Measurements from ENCODE around the gene PCSK2.

PCSK2 gene

GRCh38 chr20:17339000-17339399 lies 112.2 kb downstream of the PCSK2 start:
- no peak for DNase-seq (ENCODE audit: low read depth in 2 of 2)

GRCh38 chr20:17343091-17343490 lies 116.3 kb downstream of the PCSK2 start:
- no peak for DNase-seq (ENCODE audit: low read depth in 2 of 2)

GRCh38 chr20:17343656-17344452 lies 117.0 kb downstream of the PCSK2 start:
- DNase-seq (ENCODE audit: low read depth in 2 of 2) = no peak

DNA sequence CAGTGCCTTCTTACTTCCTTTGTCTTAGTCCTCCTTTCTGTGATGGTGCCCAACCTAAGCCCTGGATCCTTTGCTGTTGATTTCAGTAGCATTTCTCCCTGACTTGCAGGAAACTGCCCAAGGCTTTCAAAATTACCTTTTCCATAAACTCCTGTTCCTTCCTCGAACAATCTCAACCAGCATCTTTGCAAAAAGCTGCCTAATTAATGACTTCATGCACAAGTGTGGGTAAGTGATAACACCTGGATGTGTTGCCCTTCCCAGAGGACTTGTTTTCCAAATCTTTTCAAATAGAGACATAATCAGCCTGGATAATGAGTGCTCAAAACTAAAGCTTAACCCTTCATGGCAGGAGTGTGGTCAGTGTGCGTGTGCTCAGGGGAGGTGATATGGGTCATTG lies 118.0 kb downstream of the PCSK2 start:
- no peak for DNase-seq (ENCODE audit: low read depth in 2 of 2)

DNA sequence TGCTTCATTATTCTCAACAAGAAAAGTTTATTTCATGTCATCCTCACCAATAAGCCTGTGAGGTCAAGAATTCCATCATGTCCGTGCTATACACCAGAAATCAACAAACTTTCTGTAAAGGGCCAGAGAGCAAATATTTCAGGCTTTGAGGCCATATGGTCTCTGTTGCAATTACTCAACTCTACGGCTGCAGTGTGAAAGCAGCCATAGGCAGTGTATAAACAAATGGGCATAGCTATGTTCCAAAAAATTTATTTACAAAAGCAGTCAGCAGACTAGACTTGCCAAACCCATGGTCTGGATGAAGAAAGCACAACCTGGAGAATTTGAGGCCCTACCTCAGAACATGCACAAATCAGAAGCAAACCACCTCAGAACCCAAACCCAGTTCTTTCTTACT lies 118.5 kb downstream of the PCSK2 start:
- DNase-seq (ENCODE audit: low read depth in 2 of 2) = no peak

GRCh38 chr20:17350321-17350720 lies 123.5 kb downstream of the PCSK2 start:
- no peak for DNase-seq (ENCODE audit: low read depth in 2 of 2)

DNA sequence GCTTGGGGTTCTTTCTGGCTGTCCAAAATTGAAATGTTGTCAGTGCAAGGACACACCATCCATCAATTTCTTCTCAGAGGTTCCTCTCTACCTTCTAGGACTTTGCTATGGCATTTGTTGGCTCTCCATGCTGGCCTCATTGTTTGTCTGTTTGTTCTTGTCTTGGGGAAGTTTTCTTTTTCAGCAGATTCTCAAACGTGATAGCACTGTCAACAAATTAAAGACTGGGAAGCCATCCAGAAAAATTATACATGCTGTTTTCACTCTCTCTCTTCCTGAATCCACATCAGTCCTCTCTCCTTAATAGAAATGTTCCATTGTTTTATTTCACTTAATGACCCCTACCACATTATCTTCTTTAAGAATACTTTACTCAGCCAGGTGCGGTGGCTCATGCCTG lies 130.4 kb downstream of the PCSK2 start:
- DNase-seq (ENCODE audit: low read depth in 2 of 2) = no peak

DNA sequence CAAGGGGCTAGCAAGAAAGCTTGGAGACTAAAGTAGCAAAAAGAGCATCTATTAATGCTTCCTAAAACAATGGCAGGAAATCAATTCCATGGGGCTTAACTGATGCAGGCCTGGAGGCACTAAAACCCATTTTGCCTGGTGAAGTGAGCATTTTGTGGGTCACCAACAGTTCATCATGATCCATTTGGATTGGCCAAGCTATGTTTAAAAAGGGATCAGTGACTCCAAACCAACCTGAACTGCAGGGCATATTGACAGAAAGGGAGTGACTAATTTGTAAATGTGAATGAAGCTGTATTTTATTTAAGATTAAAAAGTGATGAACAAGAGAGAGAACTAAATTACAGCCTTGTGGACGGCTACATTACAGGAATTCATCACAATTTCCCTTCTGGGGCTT lies 132.0 kb downstream of the PCSK2 start:
- no peak for DNase-seq (ENCODE audit: low read depth in 2 of 2)

GRCh38 chr20:17364681-17365080 lies 137.8 kb downstream of the PCSK2 start:
- DNase-seq (ENCODE audit: low read depth in 2 of 2) = no peak

DNA sequence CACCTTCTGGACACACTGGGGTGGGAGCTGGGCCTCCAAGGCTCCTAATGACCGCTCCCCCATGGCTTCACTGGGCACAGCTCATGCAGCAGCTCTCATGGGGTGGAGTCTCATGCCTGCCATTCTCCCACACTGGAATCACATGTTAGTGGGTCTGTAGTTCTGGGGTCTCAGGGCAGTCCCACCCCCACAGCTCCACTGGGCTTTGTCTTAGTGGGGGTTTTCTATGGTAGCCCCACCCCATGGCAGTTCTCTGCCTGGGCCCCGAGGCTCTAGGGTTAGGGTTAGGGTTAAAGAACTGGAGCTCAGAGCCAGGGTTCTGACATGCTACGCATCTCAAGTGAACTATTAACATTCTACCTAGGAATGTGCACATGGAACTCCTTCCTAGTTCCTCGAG lies 139.0 kb downstream of the PCSK2 start:
- no peak for DNase-seq (ENCODE audit: low read depth in 2 of 2)

DNA sequence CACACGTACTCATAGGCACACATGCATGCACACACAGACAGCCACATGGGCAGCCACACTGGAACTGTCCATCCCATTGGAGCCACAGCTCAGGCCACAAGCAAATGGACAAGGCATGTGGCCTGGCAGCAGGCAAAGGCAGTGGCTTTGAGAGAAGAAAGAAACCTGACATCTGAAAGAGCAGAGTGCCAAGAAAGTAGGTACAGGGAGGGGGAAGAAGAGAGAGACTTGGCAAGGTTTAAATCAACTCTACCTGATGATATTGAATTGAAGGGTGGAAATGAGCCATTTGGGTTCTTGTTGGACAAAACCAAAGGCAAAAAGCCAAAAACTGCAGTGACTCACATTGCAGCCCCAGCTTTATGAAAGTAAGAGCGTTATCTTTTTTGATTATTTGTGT lies 142.7 kb downstream of the PCSK2 start:
- no peak for DNase-seq (ENCODE audit: low read depth in 2 of 2)

DNA sequence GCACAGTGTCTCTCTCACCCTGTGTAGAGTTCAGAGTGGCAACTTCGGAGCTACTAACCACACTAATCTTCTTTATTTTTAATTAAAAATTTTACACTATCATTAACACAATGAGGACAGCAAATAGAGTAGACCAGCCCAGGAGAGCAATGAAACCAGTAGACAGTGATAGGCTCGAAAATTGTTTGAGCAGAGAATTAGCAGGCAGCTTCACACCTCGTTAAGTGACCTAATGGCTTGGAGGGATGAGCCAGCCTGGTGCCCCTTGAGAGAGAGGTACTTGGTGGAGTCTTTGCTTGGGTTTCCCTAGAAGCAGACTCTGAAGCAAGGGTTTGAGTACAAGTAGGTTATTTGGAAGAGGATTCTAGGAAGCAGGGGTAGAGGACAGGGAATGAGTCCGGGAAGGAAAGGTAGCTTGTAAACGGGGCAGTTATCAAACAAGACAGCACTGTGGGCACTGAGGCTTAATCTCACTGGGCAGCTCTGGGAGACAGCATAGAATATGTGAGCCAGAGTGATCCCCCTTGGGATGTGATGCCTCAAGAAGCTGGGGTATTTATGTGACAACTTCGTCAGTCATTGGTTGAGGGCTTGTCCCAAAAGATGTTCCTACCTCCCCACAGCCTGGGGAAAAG lies 146.1 kb downstream of the PCSK2 start:
- no peak for DNase-seq (ENCODE audit: low read depth in 2 of 2)

GRCh38 chr20:17374086-17374485 lies 147.2 kb downstream of the PCSK2 start:
- no peak for DNase-seq (ENCODE audit: low read depth in 2 of 2)

GRCh38 chr20:17376031-17376430 lies 149.2 kb downstream of the PCSK2 start:
- no peak for DNase-seq (ENCODE audit: low read depth in 2 of 2)

DNA sequence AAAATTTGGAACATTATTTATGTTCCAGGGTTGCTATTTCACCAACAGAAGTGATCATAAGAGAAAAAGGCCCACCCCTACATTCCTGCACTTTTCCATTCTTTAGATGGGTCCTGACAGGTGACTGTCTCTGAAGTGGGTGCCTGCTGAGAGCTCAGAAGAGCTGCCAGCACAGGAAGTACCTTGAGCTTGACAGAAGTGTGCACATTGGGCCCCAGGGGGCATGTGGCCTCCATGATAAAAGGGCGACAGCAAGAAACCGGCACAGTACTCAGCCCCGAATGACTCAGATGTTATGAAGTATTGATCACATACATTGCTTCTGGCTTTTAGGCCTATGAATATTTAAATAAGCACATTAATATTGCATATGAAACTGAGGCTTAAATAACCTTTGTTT lies 150.4 kb downstream of the PCSK2 start:
- no peak for DNase-seq (ENCODE audit: low read depth in 2 of 2)

DNA sequence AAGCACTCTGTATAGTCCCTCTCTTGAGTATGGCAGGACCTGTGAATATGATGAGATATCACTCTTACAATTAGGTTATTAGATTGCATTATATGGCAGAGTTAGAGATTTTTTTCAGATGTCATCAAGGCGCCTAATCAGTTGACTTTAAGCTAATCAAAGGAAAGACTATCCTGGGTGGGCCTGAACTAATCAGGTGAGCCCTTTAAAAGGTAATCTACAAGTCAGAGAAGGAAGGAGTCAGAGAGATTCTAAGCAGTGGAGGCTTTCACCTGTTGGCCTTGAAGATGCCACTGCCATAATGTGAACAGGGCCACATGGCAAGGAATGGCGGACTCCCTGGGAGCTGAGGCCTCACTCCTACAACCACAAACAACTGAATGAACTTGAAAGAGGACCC lies 152.8 kb downstream of the PCSK2 start:
- no peak for DNase-seq (ENCODE audit: low read depth in 2 of 2)

DNA sequence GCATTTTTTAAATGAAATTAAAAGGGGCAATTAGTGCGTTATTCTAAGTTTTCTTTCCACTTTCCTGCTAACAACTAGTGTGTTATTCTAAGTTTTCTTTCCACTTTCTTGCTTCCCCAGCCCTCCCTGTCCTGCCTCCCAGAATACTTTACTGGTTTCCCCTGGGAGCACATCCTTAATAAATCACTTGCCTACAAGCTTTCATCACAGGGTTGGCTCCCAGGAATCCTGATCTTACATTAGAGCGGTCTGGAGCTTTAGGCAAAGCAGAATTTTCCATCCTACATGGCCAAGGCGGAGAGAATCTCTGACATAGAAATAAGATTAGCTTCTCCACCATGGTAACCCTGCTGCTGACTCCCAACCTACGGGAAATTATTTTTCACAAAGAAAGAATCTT lies 154.0 kb downstream of the PCSK2 start:
- DNase-seq (ENCODE audit: low read depth in 2 of 2) = no peak

DNA sequence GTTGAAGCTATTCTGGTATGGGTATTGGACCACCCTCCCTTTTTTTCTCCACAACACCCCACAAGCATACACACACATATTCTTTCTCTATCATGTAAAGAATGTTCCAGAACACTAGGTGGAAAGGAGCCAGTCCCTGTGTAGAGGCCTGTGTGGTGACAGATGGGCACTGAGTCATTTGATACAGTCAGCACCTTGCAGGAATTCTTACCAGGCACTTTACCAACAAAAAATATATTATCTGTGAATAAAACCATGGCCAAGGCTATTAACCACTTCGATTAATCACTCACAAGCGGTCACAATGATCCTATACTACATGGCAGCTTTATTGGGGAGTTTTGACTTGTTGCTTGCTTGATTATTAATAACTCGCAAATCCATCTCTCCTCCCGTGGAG lies 154.9 kb downstream of the PCSK2 start:
- no peak for DNase-seq (ENCODE audit: low read depth in 2 of 2)

DNA sequence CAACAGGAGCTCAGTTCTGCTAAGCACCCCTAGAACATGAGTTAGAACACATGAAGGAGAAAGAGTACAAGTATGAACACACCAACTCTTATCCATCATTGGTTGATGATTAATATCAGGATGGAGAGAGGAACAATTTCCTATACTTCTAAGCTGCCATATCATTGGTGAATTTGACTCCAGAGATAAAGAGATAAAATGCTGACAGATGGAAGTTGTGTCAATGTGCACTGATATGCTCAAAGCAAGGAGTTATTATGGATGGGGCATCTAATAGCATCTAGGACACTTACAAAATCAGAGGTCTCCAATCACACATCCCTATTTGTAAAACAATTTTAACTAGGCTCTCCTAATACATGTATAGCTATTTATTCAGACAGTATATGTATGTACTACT lies 159.0 kb downstream of the PCSK2 start:
- no peak for DNase-seq (ENCODE audit: low read depth in 2 of 2)

GRCh38 chr20:17390655-17391054 lies 163.8 kb downstream of the PCSK2 start:
- DNase-seq (ENCODE audit: low read depth in 2 of 2) = no peak

GRCh38 chr20:17391127-17391771 lies 164.4 kb downstream of the PCSK2 start:
- DNase-seq (ENCODE audit: low read depth in 2 of 2) = no peak

- no peak for DNase-seq (ENCODE audit: low read depth in 2 of 2)
Measured at GRCh38 chr20:17394411-17394810, 167.6 kb downstream of the PCSK2 start.

GRCh38 chr20:17395729-17396128 lies 168.9 kb downstream of the PCSK2 start:
- DNase-seq (ENCODE audit: low read depth in 2 of 2) = no peak

Data from activated CD8-positive, alpha-beta memory T cell treated with anti-CD3 and anti-CD28 coated beads for 4 hours (primary cell).